T-cell (primary cell): Measurements from ENCODE around the gene SP100. TPM values are rescaled to one million over a fixed set of nuclear protein-coding genes. Genes with fewer than 3 reads are reported as not detected.

Experiments used
- ATAC-seq, 4 experiments: fragments of 200-7000 bp in 3 of 4; fragments of 150-1000 bp in 1 of 4; cut with Tn5 transposase; replicated peaks in 1 of 4; 1 replicate in 3 of 4; 2 replicates in 1 of 4; pipeline ENCODE4 v1.10.0; 2021; ENCODE audit warnings: moderate library complexity in 3 of 4, mild to moderate bottlenecking in 2 of 4, moderate number of reproducible peaks in 1 of 4
- CTCF ChIA-PET, 2 donors: fragments of 300-600 bp; sonication (Branson Sonifier 250); formaldehyde crosslinking; loops; one replicate each; lab custom pipeline; 2022; ENCODE audit warnings: antibody characterized with exemption in 2 of 2; lab: Charles Lee
- POLR2A ChIA-PET, 2 donors: fragments of 300-600 bp; sonication (Branson Sonifier 250); formaldehyde crosslinking; loops; one replicate each; lab custom pipeline; 2022; ENCODE audit warnings: antibody characterized with exemption in 2 of 2; lab: Charles Lee
- DNase-seq, 35 experiments: peaks; one replicate each; pipeline versions ENCODE4 v3.0.0 to v3.0.0-alpha.2; 2013 to 2023
- H3K27ac ChIP-seq: one replicate; pipeline ENCODE4 v1.5.1; 2013; ENCODE audit warnings: low read length
- H3K27me3 ChIP-seq, 2 experiments: replicated peaks in 1 of 2; 1 replicate in 1 of 2; 2 replicates in 1 of 2; pipeline versions ENCODE4 v1.6.1 to v1.7.0; 2013; ENCODE audit warnings: low read length in 1 of 2, mixed read lengths in 1 of 2; ENCODE audit not compliant: control insufficient read depth in 2 of 2, insufficient read depth in 2 of 2; ENCODE audit errors: extremely low read depth in 1 of 2
- H3K36me3 ChIP-seq, 2 donors: 1 replicate in 1 of 2; 2 replicates in 1 of 2; pipeline versions ENCODE4 v1.6.1 to v1.7.0; 2013; ENCODE audit warnings: low read length in 1 of 2; ENCODE audit not compliant: control insufficient read depth in 2 of 2, insufficient read depth in 1 of 2; ENCODE audit errors: extremely low read depth in 1 of 2
- H3K4me1 ChIP-seq, 2 experiments: 1 replicate in 1 of 2; 2 replicates in 1 of 2; pipeline versions ENCODE4 v1.6.1 to v1.7.0; 2013; ENCODE audit warnings: low read length in 2 of 2, mixed read lengths in 1 of 2; ENCODE audit not compliant: insufficient read depth in 2 of 2, control insufficient read depth in 1 of 2; ENCODE audit errors: extremely low read depth in 1 of 2
- H3K4me3 ChIP-seq, 2 donors: 1 replicate in 1 of 2; 2 replicates in 1 of 2; pipeline versions ENCODE4 v1.5.1 to v1.7.0; 2013; ENCODE audit warnings: mild to moderate bottlenecking in 2 of 2, low read length in 1 of 2, moderate library complexity in 1 of 2; ENCODE audit not compliant: control insufficient read depth in 1 of 2; ENCODE audit errors: extremely low read depth in 1 of 2
- H3K9me3 ChIP-seq: 2 replicates; pipeline ENCODE4 v1.7.0; 2013
- H3K27ac Mint-ChIP-seq, 2 donors: one replicate each; pipeline ENCODE4 v1.8.0; 2020 to 2021; ENCODE audit warnings: mild to moderate bottlenecking in 2 of 2, mixed read lengths in 2 of 2
- H3K27me3 Mint-ChIP-seq, 2 donors: one replicate each; pipeline ENCODE4 v1.8.0; 2021 to 2022; ENCODE audit warnings: mixed read lengths in 2 of 2
- H3K36me3 Mint-ChIP-seq: one replicate; pipeline ENCODE4 v1.8.0; 2021; ENCODE audit warnings: mixed read lengths
- H3K4me1 Mint-ChIP-seq, 3 donors: one replicate each; pipeline ENCODE4 v1.8.0; 2020 to 2022; ENCODE audit warnings: mixed read lengths in 3 of 3, mild to moderate bottlenecking in 1 of 3
- H3K4me3 Mint-ChIP-seq, 3 donors: one replicate each; pipeline ENCODE4 v1.8.0; 2020 to 2022; ENCODE audit warnings: mild to moderate bottlenecking in 3 of 3, mixed read lengths in 3 of 3, moderate library complexity in 3 of 3
- H3K9me3 Mint-ChIP-seq, 3 donors: one replicate each; pipeline ENCODE4 v1.8.0; 2020 to 2022; ENCODE audit warnings: mixed read lengths in 3 of 3
- WGBS: methylation state at CpG from one replicate; pipeline ENCODE4 v1.1.5; 2013; ENCODE audit warnings: missing lambda C conversion rate; ENCODE audit not compliant: insufficient coverage; 5-methylcytosine and 5-hydroxymethylcytosine counted together
- total RNA-seq, 35 experiments: library from RNA in 6 of 35; stranded (reverse) in 6 of 35; fragments of 120-200 nt in 1 of 35; gene quantifications; one replicate each; pipeline versions ENCODE4 v1.2.1 to v1.2.4 and lab custom pipeline; 2013 to 2026

Gene SP100
- total RNA-seq, 5 donors from 2014 or later (not counting 1 experiment from before 2014, with no cell fraction given), result 188 to 271 (median 217) TPM

- no peak overlapping the region for H3K4me3 Mint-ChIP-seq
- no peaks in the 10 kb centered on the region for H3K27me3 ChIP-seq
- POLR2A ChIA-PET, result interaction anchor here in 1 of 2 donors (0.6 kb wide), 1 partner anchor 275 kb away, joined by 3 read pairs; no protein-coding TSS in a partner anchor
- peaks cover 2 to 69% of the 10 kb centered on the region in 2 donors for H3K36me3 ChIP-seq
- H3K9me3 ChIP-seq, result no peaks in the 10 kb centered on the region
- no peak for DNase-seq
- H3K27ac Mint-ChIP-seq, result peak overlapping the region; percentile 69 to 75
- H3K4me1 ChIP-seq, result peaks cover 11% of the 10 kb centered on the region in 2 experiments
- H3K4me3 ChIP-seq, result no peak overlapping the region
- no peak overlapping the region for H3K27ac ChIP-seq
- H3K36me3 Mint-ChIP-seq, result peaks cover 96% of the 10 kb centered on the region
- H3K9me3 Mint-ChIP-seq, result peaks cover 3 to 8% (median 7%) of the 10 kb centered on the region in 3 donors
- CTCF ChIA-PET, result no interaction called here
- peaks cover 72 to 89% (median 78%) of the 10 kb centered on the region in 3 donors for H3K4me1 Mint-ChIP-seq
- ATAC-seq, result no peak
- no CpG with 5 or more reads among the region's 2 CpGs for WGBS
- no peaks in the 10 kb centered on the region for H3K27me3 Mint-ChIP-seq
Observed at GRCh38 chr2:230455005-230455684, 39.1 kb downstream of the SP100 start.

- Mint-ChIP-seq H3K27me3 (no peaks in the 10 kb centered on the region), H3K9me3 (peaks cover 3 to 8% (median 7%) of the 10 kb centered on the region in 3 donors), H3K4me1 (peaks cover 68 to 80% (median 75%) of the 10 kb centered on the region in 3 donors), H3K36me3 (peaks cover 92% of the 10 kb centered on the region), H3K27ac (peak overlapping the region; percentile 57 to 84), H3K4me3 (peak overlapping the region in 1 of 3 donors; percentile 4)
- Histone ChIP-seq H3K27me3 (no peaks in the 10 kb centered on the region), H3K9me3 (no peaks in the 10 kb centered on the region), H3K27ac (peak overlapping the region; percentile 14), H3K4me1 (peaks cover 11% of the 10 kb centered on the region in 2 experiments), H3K4me3 (no peak overlapping the region), H3K36me3 (peaks cover 3 to 65% of the 10 kb centered on the region in 2 donors)
- ATAC-seq, result peak in 3 of 4 experiments; percentile 30 to 62 (median 48)
- CTCF ChIA-PET, result interaction anchor here in 1 of 2 donors (0.5 kb wide), 1 partner anchor 182 kb away, joined by 3 read pairs; no protein-coding TSS in a partner anchor
- POLR2A ChIA-PET, result interaction anchor here in 1 of 2 donors (0.6 kb wide), 1 partner anchor 429 kb away, joined by 7 read pairs; no protein-coding TSS in a partner anchor
- peak in 2 of 35 experiments; percentile 11 to 20 for DNase-seq
- 100% methylated on average over 1 of the region's 4 CpGs for WGBS
Observed at GRCh38 chr2:230457073-230457768, 41.2 kb downstream of the SP100 start.

- POLR2A ChIA-PET, result no interaction called here
- Histone ChIP-seq H3K27me3 (no peaks in the 10 kb centered on the region), H3K9me3 (no peaks in the 10 kb centered on the region), H3K4me1 (peaks cover 11% of the 10 kb centered on the region in 2 experiments), H3K36me3 (peaks cover 3 to 67% of the 10 kb centered on the region in 2 donors), H3K27ac (no peak overlapping the region), H3K4me3 (no peak overlapping the region)
- H3K4me1 Mint-ChIP-seq, result peaks cover 63 to 77% (median 71%) of the 10 kb centered on the region in 3 donors
- H3K9me3 Mint-ChIP-seq, result peaks cover 3 to 8% (median 7%) of the 10 kb centered on the region in 3 donors
- DNase-seq (no peak), ATAC-seq (no peak)
- peak overlapping the region; percentile 57 to 84 for H3K27ac Mint-ChIP-seq
- CTCF ChIA-PET, result no interaction called here
- peaks cover 91% of the 10 kb centered on the region for H3K36me3 Mint-ChIP-seq
- H3K27me3 Mint-ChIP-seq, result no peaks in the 10 kb centered on the region
- peak overlapping the region in 1 of 3 donors; percentile 4 for H3K4me3 Mint-ChIP-seq
Observed at GRCh38 chr2:230457793-230458192, 41.8 kb downstream of the SP100 start.

GRCh38 chr2:230459216-230459615, 43.2 kb downstream of the SP100 start:
- Mint-ChIP-seq H3K27ac (peak overlapping the region; percentile 76 to 78), H3K4me1 (peaks cover 50 to 66% (median 57%) of the 10 kb centered on the region in 3 donors), H3K9me3 (peaks cover 3 to 8% (median 7%) of the 10 kb centered on the region in 3 donors), H3K36me3 (peaks cover 85% of the 10 kb centered on the region), H3K27me3 (no peaks in the 10 kb centered on the region), H3K4me3 (no peak overlapping the region)
- H3K27ac ChIP-seq, result no peak overlapping the region
- POLR2A ChIA-PET, result no interaction called here
- no peak overlapping the region for H3K4me3 ChIP-seq
- no peak for ATAC-seq
- CTCF ChIA-PET, result interaction anchor here in 1 of 2 donors (0.5 kb wide), 1 partner anchor 656 kb away, joined by 3 read pairs; no protein-coding TSS in a partner anchor
- H3K4me1 ChIP-seq, result peaks cover 11% of the 10 kb centered on the region in 2 experiments
- DNase-seq, result no peak
- H3K36me3 ChIP-seq, result peaks cover 3 to 75% of the 10 kb centered on the region in 2 donors
- no peaks in the 10 kb centered on the region for H3K27me3 ChIP-seq
- H3K9me3 ChIP-seq, result no peaks in the 10 kb centered on the region

GRCh38 chr2:230471074-230471473, 55.1 kb downstream of the SP100 start:
- Histone ChIP-seq H3K27me3 (no peaks in the 10 kb centered on the region), H3K4me1 (peaks cover 6 to 18% of the 10 kb centered on the region in 2 experiments), H3K4me3 (no peak overlapping the region), H3K9me3 (no peaks in the 10 kb centered on the region), H3K27ac (no peak overlapping the region), H3K36me3 (peaks cover 8 to 64% of the 10 kb centered on the region in 2 donors)
- DNase-seq, result no peak
- WGBS, result 100% methylated on average over 2 of the region's 4 CpGs
- ATAC-seq, result no peak
- CTCF ChIA-PET, result interaction anchor here in 1 of 2 donors (0.7 kb wide), 1 partner anchor 15 kb away, joined by 3 read pairs; no protein-coding TSS in a partner anchor
- Mint-ChIP-seq H3K4me3 (no peak overlapping the region), H3K27me3 (no peaks in the 10 kb centered on the region), H3K36me3 (peaks cover 73% of the 10 kb centered on the region), H3K4me1 (peaks cover 37 to 54% (median 42%) of the 10 kb centered on the region in 3 donors), H3K27ac (peak overlapping the region; percentile 71 to 92), H3K9me3 (peaks cover 0 to 7% (median 0%) of the 10 kb centered on the region in 3 donors)
- POLR2A ChIA-PET, result interaction anchor here in 1 of 2 donors (0.5 kb wide), 1 partner anchor 304 kb away, joined by 8 read pairs; no protein-coding TSS in a partner anchor

GRCh38 chr2:230472621-230473018, 56.6 kb downstream of the SP100 start:
- Histone ChIP-seq H3K4me1 (peaks cover 6 to 18% of the 10 kb centered on the region in 2 experiments), H3K9me3 (no peaks in the 10 kb centered on the region), H3K4me3 (no peak overlapping the region), H3K27me3 (no peaks in the 10 kb centered on the region), H3K27ac (peak overlapping the region; percentile 58), H3K36me3 (peaks cover 4 to 55% of the 10 kb centered on the region in 2 donors)
- Mint-ChIP-seq H3K4me1 (peaks cover 37 to 54% (median 42%) of the 10 kb centered on the region in 3 donors), H3K4me3 (peak overlapping the region in 1 of 3 donors; percentile 3), H3K9me3 (peaks cover 0 to 7% (median 0%) of the 10 kb centered on the region in 3 donors), H3K27me3 (no peaks in the 10 kb centered on the region), H3K27ac (peak overlapping the region; percentile 92 to 93), H3K36me3 (peaks cover 65% of the 10 kb centered on the region)
- POLR2A ChIA-PET, result interaction anchor here (0.6 kb wide), 4 partner anchors 32 to 164 kb away, joined by 3 to 7 read pairs (median 5); no protein-coding TSS in a partner anchor
- CTCF ChIA-PET, result interaction anchor here (0.6 to 0.9 kb wide), 4 partner anchors 26 to 340 kb away, joined by 3 read pairs; no protein-coding TSS in a partner anchor
- ATAC-seq (peak in 3 of 4 experiments; percentile 32 to 54 (median 35)), DNase-seq (peak in 1 of 35 experiments; percentile 18)
